Fibroblast of skin of left quadriceps (primary cell): Measurements from ENCODE around the gene MACROD2.

Experiments
- DNase-seq, 2 experiments: peaks; one replicate each; pipeline ENCODE4 v3.0.0-alpha.2; 2013; ENCODE audit warnings: low read depth in 2 of 2

MACROD2 gene

GRCh38 chr20:14865731-14866130 lies 870.4 kb downstream of the MACROD2 start:
- no peak for DNase-seq

- no peak for DNase-seq
These were observed 871.7 kb downstream of the MACROD2 start for GRCh38 chr20:14866841-14867514.

GRCh38 chr20:14877301-14878028 lies 882.1 kb downstream of the MACROD2 start:
- DNase-seq: peak in 1 of 2 experiments; percentile 10

- no peak for DNase-seq
These were observed 883.3 kb downstream of the MACROD2 start for GRCh38 chr20:14878676-14879019.

GRCh38 chr20:14879020-14879697 lies 883.8 kb downstream of the MACROD2 start:
- DNase-seq: peak; percentile 75 to 76

GRCh38 chr20:14879839-14880238 lies 884.5 kb downstream of the MACROD2 start:
- no peak for DNase-seq

- DNase-seq: no peak
These were observed 886.2 kb downstream of the MACROD2 start for GRCh38 chr20:14881518-14881917.

GRCh38 chr20:14882157-14882556 lies 886.8 kb downstream of the MACROD2 start:
- DNase-seq: no peak

GRCh38 chr20:14882846-14883245 lies 887.5 kb downstream of the MACROD2 start:
- DNase-seq: no peak

GRCh38 chr20:14883324-14883723 lies 888.0 kb downstream of the MACROD2 start:
- DNase-seq: no peak

GRCh38 chr20:14885661-14886060 lies 890.3 kb downstream of the MACROD2 start:
- no peak for DNase-seq

- no peak for DNase-seq
These were observed 892.8 kb downstream of the MACROD2 start for GRCh38 chr20:14888134-14888533.

- DNase-seq: peak in 1 of 2 experiments; percentile 14
These were observed 894.4 kb downstream of the MACROD2 start for GRCh38 chr20:14889496-14890255.

GRCh38 chr20:14890713-14891112 lies 895.4 kb downstream of the MACROD2 start:
- DNase-seq: no peak

- no peak for DNase-seq
These were observed 897.5 kb downstream of the MACROD2 start for GRCh38 chr20:14892782-14893181.

GRCh38 chr20:14896569-14896968 lies 901.3 kb downstream of the MACROD2 start:
- no peak for DNase-seq

- DNase-seq: no peak
These were observed 902.3 kb downstream of the MACROD2 start for GRCh38 chr20:14897608-14898007.

GRCh38 chr20:14902432-14903089 lies 907.2 kb downstream of the MACROD2 start:
- DNase-seq: no peak

- no peak for DNase-seq
These were observed 911.7 kb downstream of the MACROD2 start for GRCh38 chr20:14906908-14907434.

GRCh38 chr20:14910126-14910525 lies 914.8 kb downstream of the MACROD2 start:
- DNase-seq: no peak

- DNase-seq: no peak
These were observed 918.7 kb downstream of the MACROD2 start for GRCh38 chr20:14913896-14914620.
